ENCODE data around the gene ERGIC1. TPM values are rescaled to one million over a fixed set of nuclear protein-coding genes. Genes with fewer than 3 reads are reported as not detected.

Gene ERGIC1
- total RNA-seq, 2 donors from 2014 or later: 46.5 to 93.1 TPM

DNA sequence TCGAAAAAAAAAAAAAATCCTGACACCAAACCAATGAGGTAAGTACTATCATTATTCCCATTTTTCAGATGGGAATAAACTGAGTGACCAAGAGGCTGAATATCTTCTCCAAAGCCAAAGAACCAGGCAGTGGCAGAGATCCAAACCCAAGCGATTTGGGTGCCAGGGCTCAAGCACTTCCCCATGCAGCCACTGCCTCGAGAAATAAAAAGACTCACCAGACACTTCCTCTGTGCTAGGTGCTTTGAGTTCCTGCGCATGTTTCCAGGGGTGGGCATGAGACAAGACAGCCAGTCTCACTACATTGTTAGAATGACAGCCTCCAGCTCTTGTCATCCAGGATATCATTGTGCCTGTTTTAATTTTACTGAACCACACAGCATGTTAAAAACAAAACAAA, 122.9 kb downstream of the ERGIC1 start:
- no peak for ATAC-seq
- intact Hi-C loops (cut with DNase I): no loop called here
- Histone ChIP-seq H3K27ac (no peak overlapping the region), H3K27me3 (no peaks in the 10 kb centered on the region), H3K4me1 (peaks cover 21% of the 10 kb centered on the region), H3K36me3 (replicated peaks in 1 of 2; ENCODE audit: insufficient read depth in 1 of 2, low read depth in 2 of 2) (no peaks in the 10 kb centered on the region), H3K4me3 (no peak overlapping the region), H3K9me3 (no peaks in the 10 kb centered on the region)
- no peak for TF ChIP-seq POLR2A (IDR thresholded peaks at IDR 0.05)
- TF ChIP-seq, protein P1, sequence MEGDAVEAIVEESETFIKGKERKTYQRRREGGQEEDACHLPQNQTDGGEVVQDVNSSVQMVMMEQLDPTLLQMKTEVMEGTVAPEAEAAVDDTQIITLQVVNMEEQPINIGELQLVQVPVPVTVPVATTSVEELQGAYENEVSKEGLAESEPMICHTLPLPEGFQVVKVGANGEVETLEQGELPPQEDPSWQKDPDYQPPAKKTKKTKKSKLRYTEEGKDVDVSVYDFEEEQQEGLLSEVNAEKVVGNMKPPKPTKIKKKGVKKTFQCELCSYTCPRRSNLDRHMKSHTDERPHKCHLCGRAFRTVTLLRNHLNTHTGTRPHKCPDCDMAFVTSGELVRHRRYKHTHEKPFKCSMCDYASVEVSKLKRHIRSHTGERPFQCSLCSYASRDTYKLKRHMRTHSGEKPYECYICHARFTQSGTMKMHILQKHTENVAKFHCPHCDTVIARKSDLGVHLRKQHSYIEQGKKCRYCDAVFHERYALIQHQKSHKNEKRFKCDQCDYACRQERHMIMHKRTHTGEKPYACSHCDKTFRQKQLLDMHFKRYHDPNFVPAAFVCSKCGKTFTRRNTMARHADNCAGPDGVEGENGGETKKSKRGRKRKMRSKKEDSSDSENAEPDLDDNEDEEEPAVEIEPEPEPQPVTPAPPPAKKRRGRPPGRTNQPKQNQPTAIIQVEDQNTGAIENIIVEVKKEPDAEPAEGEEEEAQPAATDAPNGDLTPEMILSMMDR (IDR thresholded peaks at IDR 0.05): no peak
- no peak for DNase-seq
- WGBS, 2 donors: 50 to 58% methylated on average over 4 of the region's 4 CpGs

DNA sequence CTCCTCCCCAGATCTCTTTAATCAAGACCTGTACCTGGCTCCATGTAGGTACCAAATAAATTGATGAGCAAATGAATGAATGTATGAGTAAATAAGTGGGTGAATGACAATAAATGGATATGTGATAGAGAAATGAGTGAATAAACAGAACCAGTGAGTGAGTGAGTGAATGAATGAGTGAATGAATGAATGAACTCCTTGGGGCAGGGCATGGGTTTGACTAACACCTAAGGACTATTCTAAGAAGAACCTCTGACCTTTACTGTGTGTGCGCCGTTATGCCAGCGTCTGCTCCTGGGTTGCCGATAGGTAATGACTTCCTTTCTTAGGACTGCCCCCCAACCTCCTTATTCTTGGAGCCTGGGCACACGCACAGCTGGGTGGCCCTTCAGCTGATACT, 123.4 kb downstream of the ERGIC1 start:
- whole genome bisulfite sequencing, 2 donors: 40 to 51% methylated on average over 5 of the region's 5 CpGs
- TF ChIP-seq POLR2A (IDR thresholded peaks at IDR 0.05): no peak
- TF ChIP-seq, protein P1 (IDR thresholded peaks at IDR 0.05): no peak
- Histone ChIP-seq H3K4me3 (no peak overlapping the region), H3K36me3 (replicated peaks in 1 of 2; ENCODE audit: insufficient read depth in 1 of 2, low read depth in 2 of 2) (no peaks in the 10 kb centered on the region), H3K4me1 (peaks cover 21% of the 10 kb centered on the region), H3K27ac (no peak overlapping the region), H3K9me3 (no peaks in the 10 kb centered on the region), H3K27me3 (no peaks in the 10 kb centered on the region)
- intact Hi-C loops (cut with DNase I): no loop called here
- ATAC-seq (no peak), DNase-seq (no peak)

DNA sequence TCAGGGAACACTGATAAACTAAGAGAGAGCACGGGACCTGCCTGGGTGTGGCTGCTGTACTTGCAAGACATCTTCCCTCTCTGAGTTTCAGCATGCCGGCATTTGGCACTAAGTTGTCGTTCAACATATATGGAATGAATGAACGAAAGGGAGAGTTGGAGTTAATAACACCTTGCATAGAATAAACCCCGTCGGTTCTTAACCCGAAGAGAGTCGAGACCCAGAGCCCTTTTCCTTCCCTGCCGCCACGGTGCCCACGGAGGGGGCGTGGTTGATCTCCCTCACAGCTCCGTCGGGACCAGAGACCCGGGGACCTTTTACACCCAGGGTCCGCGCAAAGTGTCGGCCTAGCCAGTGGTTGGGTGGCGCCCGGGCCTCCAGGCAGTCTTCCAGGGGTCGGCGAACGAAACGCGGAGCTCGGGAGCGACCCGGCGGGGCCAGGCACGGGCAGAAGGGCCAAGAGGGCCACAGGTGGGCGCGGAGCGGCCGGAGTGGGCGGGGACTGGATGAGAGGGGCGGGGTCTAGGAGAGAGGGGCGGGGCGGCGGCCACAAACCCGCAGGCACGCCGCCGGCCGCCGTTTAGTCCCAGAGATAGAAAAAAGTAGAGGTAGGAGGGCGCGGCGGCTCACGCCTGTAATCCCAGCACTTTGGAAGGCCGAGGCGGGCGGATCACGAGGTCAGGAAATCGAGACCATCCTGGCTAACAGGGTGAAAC, 124.4 kb downstream of the ERGIC1 start:
- Histone ChIP-seq H3K27me3 (no peaks in the 10 kb centered on the region), H3K9me3 (no peaks in the 10 kb centered on the region), H3K27ac (peak overlapping the region; percentile 7 to 88 (median 77)), H3K4me3 (peak overlapping the region; percentile 58 to 62), H3K36me3 (replicated peaks in 1 of 2; ENCODE audit: insufficient read depth in 1 of 2, low read depth in 2 of 2) (no peaks in the 10 kb centered on the region), H3K4me1 (peaks cover 21% of the 10 kb centered on the region)
- DNase-seq (peak; percentile 62 to 79 (median 70)), ATAC-seq (peak; percentile 85)
- 1 to 2% methylated on average over 22 to 50 of the region's 54 CpGs for WGBS, 2 donors
- intact Hi-C loops (cut with DNase I): no loop called here
- no peak for TF ChIP-seq POLR2A (IDR thresholded peaks at IDR 0.05)

DNA sequence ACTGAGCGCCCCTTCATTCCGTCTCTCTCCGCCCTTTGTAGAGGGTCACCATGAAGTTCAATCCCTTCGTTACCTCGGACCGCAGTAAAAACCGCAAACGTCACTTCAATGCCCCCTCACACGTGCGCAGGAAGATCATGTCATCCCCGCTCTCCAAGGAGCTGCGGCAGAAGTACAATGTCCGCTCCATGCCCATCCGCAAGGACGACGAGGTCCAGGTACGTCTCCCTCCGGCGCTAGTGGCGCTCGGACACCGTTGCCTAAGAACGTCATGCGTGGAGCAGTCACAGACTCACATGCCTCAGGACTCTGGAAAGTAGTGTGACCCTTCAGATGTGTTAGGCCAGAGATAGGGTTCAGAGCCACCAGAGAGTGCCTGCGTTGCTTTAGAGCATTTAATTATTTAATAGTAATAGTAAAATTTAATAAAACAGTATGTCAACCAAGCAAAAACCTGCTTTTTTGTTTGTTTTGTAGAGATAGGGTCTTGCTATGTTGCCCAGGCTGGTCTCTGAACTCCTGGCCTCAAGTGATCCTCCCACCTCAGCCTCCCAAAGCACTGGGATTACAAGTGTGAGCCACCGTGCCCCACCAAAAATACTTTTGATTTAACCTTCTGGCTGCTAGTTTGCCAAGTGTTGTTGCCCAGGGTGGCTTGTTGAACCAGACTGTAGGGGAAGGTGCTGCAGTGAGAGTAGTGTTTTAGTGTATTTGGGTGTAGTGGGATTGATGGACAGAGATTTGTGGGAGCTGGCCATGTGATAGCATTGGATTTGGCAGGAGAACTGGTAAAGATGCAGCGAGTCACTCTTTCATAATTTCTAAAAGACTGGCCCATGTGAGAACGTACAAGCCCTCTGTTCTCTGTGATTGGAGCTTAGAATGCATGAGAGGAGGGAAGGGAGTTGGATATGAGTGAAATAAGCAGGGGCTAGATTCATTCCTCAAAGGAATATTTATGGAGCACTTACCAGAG, 126.1 kb downstream of the ERGIC1 start:
- no peak for TF ChIP-seq POLR2A (IDR thresholded peaks at IDR 0.05)
- TF ChIP-seq, protein P1 (IDR thresholded peaks at IDR 0.05): no peak
- no peak for DNase-seq
- Histone ChIP-seq H3K27me3 (no peaks in the 10 kb centered on the region), H3K4me3 (peak overlapping the region; percentile 62 to 94), H3K36me3 (replicated peaks in 1 of 2; ENCODE audit: insufficient read depth in 1 of 2, low read depth in 2 of 2) (no peaks in the 10 kb centered on the region), H3K9me3 (no peaks in the 10 kb centered on the region), H3K27ac (peak overlapping the region in 2 of 4 donors; percentile 76 to 78), H3K4me1 (peaks cover 21% of the 10 kb centered on the region)
- 10 to 12% methylated on average over 28 of the region's 28 CpGs for WGBS, 2 donors
- intact Hi-C loops (cut with DNase I): no loop called here
- no peak for ATAC-seq

DNA sequence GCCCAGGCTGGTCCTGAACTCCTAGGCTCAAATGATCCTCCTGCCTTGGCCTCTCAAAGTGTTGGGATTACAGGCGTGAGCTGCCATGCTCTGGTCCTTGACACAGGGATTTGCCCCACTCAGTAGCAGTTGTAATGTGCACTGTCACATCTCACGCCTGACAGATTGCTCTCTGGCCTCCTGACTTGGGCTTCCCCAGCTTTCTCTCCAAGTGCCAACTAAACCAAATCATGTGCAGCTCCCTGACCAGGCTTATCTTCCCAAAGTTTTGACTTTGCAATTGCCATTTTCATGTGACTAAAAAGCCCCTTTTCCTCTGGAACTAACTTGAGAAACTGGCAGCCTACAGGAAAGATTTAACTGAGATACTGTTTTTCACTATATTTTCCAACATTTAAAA, 135.9 kb downstream of the ERGIC1 start:
- Histone ChIP-seq H3K4me1 (no peaks in the 10 kb centered on the region), H3K9me3 (no peaks in the 10 kb centered on the region), H3K27ac (no peak overlapping the region), H3K27me3 (no peaks in the 10 kb centered on the region), H3K36me3 (replicated peaks in 1 of 2; ENCODE audit: insufficient read depth in 1 of 2, low read depth in 2 of 2) (peaks cover 0 to 4% of the 10 kb centered on the region in 2 donors), H3K4me3 (no peak overlapping the region)
- ATAC-seq: no peak
- intact Hi-C loops (cut with DNase I): no loop called here
- TF ChIP-seq, protein P1 (IDR thresholded peaks at IDR 0.05): no peak
- TF ChIP-seq POLR2A (IDR thresholded peaks at IDR 0.05): no peak
- no peak for DNase-seq
- 94 to 95% methylated on average over 2 of the region's 2 CpGs for WGBS, 2 donors

Measured in body of pancreas (tissue), 4 donors.